Measurements from ENCODE around the gene PDXDC1.

DNA sequence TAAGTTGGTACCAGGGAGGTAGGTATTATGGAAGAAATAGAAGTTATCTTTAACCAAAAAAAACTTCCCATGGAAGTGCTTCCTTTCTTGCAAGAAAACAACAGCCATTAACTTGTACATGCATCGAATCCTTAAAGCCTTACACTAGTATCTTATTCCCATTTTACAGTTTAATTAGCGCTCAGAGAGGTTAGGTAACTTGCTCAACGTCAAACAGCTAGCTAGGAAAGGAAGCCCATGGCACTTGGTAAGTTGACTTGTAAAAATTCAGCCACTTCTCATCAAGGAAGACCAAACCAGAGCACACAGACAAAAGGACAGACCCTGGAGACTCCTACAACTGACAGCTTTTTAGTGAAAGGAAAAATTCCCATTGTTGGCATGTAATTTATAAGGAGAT, 84.5 kb downstream of the PDXDC1 start:
- TF ChIP-seq, protein P1, sequence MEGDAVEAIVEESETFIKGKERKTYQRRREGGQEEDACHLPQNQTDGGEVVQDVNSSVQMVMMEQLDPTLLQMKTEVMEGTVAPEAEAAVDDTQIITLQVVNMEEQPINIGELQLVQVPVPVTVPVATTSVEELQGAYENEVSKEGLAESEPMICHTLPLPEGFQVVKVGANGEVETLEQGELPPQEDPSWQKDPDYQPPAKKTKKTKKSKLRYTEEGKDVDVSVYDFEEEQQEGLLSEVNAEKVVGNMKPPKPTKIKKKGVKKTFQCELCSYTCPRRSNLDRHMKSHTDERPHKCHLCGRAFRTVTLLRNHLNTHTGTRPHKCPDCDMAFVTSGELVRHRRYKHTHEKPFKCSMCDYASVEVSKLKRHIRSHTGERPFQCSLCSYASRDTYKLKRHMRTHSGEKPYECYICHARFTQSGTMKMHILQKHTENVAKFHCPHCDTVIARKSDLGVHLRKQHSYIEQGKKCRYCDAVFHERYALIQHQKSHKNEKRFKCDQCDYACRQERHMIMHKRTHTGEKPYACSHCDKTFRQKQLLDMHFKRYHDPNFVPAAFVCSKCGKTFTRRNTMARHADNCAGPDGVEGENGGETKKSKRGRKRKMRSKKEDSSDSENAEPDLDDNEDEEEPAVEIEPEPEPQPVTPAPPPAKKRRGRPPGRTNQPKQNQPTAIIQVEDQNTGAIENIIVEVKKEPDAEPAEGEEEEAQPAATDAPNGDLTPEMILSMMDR (IDR thresholded peaks at IDR 0.05): no peak
- TF ChIP-seq POLR2A (IDR thresholded peaks at IDR 0.05): no peak

All from uterus (tissue), 2 donors.